HG03175 (cell line): ENCODE data around the gene ZBTB7C.

Experiments used
- ATAC-seq: cut with Tn5 transposase; IDR thresholded peaks from one replicate; pipeline ENCODE4 v1.9.1; 2021; ENCODE audit warnings: mild to moderate bottlenecking, moderate library complexity; ENCODE audit not compliant: unreplicated experiment

The ZBTB7C gene

DNA sequence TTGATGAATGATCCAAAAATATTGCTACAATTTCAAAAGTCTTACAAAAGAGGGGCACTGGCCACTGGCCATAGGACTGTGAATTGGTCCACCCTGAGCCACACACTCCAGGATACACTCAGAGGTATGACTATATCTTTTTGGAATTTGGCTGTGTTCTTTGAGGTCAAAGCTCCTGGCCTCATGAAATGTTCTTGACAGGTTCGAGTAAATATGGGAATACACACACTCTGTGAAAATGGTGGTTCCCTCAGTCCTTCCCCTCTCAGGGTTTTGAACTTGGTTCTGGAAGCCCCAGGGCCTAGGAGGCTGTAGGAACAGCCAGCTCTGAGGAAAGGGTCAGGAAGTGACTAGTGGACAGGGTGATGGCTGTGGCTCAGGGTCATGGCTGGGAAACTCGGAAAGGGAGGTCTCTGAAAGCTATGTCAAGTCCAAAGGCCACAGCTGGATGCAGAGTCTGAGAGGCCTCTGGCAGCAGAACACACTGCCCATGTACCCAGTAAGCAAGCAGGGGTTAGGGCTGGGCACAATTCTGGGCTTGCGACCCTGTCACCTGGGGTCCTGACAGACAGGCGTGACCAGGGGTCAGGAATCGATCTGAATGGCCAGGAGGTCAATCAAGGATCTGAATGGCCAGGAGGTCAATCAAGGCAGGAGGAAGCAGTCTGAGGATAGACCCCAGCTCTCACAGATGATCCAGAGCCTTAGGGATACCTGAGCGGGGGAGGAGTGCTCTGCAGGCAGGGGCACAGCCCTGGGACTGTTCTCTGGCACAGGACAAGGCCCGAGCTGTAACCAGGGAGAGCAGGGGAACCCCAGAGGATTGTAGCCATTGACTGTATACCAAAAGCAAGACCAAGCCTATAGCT, 255.3 kb downstream of the ZBTB7C start:
- no peak for ATAC-seq

DNA sequence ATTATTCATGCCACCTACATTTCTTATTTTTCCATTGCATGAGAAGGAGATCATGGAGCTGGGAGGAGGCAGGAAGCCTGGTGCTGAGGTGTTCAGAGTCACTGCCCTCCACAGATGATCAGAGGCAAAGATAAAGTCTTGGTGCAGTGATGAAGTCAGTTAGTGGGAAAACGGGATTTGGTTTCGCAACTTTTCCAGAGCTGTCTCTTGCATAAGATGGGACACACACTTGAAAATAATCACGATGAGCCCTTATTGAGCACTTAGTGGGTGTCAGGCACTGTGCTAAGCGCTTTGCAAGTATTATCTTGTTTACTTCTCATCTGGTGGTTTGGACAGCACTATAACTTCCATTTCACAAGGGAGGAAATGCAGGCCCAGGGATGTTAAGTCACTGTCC, 256.6 kb downstream of the ZBTB7C start:
- ATAC-seq, result no peak

DNA sequence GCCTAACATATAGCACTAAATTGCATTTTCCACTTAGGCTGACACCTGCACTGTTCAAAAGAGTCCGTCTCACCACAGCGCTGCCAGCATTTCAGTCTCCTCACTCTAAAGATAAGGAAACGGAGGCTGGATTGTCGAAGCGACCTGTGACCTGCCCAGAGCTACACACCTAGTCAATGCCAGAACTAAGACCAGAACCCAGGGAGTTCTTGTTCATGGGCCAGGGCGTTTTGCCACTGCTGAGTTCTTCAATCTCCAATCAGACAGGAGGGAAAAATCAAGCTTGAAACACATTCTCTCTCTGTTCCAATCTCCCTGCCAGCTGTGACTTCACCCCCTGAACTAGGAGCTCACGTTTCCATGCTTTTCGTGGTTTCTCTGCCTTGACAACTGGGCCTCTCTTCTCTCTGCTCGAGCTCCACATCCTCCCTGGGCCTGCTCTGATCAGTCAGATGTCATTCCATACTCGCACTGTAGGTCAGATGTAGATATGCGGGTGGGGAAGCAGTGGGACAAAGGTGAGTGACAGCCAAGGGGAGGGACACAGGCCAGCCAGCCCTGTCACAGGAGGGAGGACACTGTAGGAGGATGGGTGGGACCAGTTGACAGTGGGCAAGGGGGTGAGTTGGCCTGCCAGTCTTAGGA, 257.6 kb downstream of the ZBTB7C start:
- ATAC-seq, result no peak

DNA sequence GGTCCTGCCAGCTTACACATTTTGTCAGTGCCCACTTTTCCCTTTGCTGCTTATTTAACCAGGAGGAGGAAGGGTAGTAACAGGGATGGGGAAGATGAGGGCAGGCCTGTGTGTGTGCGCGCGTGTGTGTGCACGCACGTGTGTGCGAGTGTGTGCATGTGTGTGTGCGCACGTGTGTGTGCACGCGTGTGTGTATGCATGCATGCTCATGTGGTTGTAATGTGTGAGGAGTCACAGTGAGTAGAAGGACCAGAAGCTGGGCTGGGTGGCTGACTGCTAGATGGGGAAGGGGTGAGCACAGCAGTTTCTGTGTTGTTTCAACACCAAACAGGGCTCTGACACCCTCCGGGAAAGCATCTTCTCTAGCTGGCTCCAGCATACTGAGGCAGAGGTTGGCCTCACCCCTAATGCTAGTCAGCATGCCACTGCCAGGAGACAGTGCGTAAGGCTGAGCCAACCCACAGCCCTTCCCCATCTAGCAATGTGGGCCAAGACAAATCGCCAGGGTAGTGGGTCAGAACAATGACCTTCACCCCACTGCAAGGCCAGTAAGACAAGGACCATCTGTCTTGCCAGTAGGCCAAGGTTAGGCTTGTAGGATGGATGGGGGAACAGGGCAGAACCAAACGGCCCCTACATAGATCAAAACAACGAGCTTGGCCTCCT, 260.0 kb downstream of the ZBTB7C start:
- ATAC-seq, result no peak

DNA sequence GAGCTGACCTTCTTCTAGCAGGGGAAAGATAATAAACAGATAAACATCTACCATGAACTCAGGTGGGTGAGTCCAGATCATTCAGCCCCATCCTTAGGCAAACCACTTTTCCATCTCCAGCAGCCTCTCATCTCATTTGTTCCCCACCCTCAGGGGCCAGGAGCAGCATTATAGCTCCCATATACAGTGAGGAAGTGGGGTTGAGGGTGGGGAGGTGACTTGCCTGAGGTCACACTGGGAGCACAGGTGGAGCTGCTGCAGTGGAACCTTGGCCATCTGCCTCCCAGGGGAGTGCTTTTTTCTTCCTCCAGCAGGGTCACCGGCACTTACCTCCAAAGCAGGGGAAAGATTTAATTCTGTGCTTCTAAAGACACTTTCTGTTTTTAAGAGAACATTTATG, 266.2 kb downstream of the ZBTB7C start:
- no peak for ATAC-seq

DNA sequence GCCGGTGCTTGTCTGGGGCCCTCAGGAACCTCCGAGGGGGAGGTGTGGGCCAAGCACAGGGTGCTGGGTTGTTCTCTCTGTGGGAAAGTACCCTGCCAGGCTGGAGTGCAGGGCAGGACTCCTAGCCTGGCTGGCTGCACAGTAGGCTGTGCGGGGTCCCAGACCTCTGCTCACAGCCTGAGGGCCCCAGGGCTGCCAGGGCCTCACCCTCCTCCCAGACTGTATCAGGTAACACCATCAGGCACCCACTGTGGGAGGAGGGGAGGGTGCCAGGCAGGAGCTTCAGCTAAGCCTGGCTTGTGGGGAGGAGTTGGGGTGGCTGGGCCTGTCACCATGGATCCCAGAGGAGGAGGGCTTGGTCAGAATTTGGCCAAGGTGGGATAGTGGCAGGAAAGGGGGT, 266.8 kb downstream of the ZBTB7C start:
- no peak for ATAC-seq

DNA sequence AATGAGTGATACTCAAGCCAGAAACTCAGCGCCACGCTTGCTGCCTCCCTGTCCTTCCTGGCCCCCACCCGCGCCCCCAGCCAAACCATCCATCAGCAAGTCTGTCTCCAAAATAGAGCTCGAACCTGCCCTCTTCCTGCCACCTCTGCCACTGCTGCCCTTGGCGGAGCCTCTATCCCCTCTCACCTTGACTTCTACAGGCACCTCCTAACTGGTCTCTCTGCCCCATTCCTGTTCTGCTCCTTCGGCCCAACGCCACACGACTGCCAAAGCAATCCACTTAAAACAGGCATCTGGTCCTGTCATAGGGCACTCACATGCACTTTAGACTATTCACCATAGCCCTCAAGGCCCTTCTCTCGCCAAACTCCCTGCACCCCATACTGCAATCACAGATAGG, 268.5 kb downstream of the ZBTB7C start:
- ATAC-seq, result no peak

DNA sequence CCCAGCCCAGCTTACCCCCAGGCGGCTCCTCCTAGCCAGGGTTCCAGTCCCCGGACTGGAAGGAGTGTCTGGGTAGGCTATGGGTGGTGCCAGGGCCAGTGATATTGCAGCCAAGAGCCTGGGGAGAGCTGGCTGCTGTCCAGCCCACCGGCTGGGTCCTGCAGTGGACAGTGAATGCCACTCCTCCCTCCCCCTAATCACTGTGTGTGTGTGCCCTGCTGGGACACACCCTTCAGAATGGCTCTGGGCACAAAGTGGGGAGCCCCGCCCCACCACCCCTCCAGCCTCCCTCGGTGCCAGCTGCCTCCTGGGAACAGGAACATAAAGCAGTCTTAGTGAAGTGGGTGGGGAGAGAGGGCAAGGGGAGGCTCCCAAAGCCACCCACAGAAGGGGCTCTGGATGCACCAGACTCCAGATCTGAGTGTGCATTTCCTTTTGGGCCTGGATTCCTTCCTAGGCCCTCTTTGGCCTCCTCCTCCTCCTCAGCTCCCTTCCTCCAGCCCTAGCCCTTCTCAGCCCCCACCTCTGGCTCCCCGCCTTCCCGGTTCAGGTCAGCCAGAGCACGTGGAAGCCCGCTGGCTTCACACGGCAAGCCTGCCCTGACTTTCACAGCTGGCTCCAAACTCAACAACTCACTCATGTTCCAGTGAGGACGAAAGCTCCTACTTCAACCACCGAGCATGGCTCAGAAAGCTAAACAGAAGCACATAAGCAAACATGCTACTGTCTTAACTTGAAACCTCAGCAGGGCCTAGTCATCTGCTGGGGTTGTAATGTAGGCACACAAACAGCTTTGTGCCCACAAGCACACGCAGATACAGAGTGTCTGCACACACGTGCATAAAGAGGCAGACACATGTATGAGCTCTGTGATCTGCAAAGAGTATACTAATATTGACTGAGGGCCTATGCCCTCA, 269.5 kb downstream of the ZBTB7C start:
- ATAC-seq, result no peak

DNA sequence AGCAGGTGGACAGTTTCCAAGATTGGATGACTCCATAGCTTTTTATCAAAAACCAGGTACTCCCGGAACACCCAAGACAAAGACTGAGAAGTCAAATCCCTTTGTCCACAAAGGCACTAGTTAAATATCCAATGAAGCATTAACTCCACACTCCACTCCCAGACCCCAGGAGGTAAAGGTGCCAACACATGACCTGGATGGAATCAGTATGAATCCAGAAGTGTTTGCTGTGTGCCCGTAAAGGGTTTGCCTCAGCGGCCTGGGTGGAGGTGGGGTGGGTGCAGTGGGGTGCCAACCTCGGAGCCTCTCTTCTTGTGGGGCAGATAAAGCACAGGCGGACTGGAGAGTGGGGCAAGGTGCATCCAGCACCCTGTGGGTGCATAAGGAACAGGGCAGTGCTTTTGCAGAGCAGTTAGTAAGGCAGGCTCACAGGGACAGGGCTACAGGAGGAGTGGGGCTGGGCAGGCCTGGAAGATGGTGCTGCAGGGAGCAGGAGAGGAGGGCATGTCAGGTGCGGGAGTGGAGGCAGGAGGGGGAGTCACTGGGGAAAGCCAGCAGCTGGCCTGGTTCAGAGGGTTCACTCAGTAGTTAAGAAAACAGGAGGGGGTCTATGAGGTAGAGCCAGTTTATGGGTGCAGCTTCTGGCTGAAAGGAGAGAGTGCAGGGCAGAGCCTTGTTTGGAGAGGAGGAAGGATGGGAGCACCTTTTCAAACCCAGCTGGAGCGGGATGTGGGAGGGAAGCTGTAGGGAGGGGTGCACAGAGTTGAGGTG, 270.3 kb downstream of the ZBTB7C start:
- no peak for ATAC-seq

DNA sequence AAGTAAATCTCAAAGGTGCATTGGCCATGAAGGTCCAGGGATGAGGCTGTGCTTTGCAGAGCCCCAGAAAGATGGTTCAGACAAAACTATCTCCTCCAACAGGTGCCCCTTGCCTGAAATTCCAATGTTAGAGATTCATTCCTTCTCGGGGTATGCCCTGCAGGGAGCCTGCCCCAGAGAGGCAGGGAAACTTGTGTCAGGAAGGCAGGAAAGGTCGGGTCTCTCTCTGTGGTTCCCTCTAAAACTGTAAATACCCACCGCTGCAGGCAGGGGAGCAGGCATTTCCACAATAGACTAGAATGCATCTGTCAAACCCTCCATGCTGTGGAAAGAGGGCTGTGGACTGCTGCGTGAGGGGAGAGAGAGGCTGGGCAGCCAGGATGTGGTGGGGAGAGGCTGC, 271.0 kb downstream of the ZBTB7C start:
- ATAC-seq, result no peak

DNA sequence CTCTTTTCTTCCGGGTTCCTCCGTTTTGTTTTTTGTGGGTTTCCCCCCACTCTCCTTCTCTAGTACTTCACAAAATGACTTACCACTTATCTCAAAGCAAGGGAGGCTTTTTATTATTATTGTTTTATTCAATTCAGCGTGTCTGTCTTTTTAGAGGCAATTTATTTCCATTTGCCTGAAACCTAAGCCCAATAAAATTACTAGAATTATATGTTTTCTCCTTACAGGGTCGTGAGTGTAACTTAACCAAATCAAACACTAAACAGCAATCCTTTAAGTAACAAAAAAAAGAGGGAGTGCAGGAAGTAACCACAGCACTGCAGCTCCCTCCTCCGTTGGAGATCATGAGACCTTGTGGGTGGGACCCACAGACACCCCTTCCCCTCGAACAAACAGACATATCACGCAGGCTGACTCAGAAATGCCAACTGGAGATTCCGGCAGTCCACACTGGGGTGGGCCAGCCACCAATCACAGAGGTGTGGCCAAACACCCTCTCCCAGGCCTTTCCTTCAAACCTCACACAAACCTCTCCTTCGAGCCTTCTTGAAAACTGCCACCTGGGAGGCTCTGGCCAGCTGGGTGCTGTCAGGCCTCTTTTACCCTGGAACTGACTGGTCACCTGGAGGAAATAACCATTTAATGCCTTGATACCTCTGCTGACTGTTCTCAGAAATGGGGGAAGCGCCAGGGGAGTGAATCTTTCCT, 271.7 kb downstream of the ZBTB7C start:
- ATAC-seq, result no peak

DNA sequence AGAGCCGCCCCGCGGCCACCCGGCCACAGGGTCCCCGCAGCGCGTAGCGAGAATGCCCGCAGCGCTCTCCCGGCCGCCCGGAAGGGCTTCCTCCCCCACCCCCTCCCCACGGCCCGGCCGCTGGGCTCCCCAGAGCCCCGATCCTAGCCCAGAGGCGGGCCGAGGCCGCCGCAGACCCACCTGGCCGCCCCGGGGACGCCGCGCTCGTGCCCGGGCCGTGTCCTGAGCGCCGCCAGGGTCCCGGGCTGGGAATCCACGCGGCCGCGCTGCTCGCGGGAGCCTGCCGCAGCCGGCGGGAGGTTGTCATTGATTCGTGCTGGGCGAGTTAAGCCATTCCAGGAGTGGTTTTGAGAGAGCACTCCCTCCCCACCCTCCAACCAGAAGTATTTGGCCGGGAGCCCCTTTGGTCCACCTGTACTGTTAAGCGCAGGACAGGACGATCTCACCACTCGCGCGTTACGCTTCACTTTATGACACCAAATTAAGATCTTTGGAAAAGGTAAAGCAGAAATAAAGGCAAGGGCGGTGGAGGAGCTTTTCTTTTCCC, 272.3 kb downstream of the ZBTB7C start:
- no peak for ATAC-seq

DNA sequence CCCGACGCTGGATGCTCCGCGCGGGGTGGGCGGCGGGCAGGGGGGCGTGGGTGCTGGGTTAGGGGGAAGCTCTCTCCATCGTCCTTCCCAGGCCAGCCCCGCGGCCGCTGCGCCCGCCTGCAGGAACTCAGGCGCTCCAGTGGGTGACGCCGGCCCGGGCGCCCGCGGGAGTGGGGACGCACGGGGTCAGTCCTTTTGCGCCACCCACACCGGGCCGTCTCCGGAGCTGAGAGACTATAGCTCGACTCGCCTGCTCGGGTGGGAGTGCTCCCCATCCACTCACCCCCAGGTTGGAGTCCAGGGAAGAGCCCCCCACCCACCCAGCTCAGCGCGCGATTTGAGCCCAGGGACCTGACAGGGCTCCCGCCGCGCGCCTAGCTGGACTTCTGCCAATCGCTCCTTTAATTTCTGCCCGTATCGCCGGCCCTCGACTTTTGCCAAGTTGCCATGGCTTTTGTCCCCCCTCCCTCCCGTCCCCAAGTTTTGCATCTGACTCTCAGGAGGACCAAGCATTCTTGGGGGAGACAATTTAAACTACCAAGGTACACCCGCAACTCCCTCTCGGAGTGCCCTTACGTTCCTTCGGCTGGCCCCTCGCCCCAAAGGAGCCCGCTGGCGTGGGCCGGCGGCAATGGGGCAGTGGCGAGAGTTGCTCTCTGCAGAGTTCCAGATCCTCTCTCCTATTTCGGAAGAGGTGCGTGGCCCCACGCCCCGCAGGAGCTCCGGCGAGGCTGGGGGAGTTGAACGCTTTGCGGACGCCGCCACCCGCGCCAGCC, 272.9 kb downstream of the ZBTB7C start:
- ATAC-seq, result no peak

DNA sequence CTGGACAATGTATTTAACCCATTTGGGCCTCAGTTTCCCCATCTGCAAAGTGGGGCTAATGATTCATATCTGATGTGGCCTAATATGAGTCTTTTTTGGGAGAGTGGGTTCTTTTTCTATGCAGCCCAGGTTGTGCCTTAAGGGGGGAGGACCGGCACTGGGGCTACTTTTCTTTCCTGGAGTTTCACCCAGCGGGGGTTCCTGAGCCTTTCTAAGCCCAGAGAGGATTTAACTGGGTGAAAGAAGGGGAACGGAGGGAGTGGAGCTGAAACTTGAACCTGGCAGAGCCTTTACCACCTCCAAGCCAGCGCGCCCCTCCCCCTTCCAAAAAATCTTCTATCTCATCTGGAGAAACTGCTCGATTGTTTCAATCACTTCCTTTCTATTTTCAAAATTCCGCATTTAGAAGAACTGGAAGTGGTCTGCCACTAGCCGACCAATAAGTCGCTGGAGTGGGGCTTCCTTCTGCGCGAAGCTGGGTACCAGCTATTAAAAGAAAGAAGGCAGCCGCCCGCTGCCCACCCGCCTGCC, 273.7 kb downstream of the ZBTB7C start:
- ATAC-seq, result no peak

DNA sequence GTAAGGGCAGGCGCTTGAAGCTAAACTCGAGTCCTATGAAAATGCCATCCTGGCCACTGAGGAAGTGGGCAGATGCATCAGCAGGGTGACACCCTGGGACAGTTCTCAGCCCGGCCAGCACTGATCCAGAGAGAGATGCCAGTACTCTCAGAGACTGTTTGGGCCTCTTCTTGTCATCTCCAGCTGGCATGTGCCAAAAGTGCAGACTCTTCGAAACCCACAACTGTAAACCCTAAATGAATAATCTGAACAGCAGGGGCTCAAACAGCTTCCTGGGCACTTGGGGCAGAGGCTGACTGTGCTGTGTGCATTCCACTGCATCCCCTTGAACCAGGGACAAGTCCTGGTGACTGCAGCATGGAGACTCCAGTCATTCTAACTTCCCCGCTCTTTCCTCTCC, 274.6 kb downstream of the ZBTB7C start:
- no peak for ATAC-seq

DNA sequence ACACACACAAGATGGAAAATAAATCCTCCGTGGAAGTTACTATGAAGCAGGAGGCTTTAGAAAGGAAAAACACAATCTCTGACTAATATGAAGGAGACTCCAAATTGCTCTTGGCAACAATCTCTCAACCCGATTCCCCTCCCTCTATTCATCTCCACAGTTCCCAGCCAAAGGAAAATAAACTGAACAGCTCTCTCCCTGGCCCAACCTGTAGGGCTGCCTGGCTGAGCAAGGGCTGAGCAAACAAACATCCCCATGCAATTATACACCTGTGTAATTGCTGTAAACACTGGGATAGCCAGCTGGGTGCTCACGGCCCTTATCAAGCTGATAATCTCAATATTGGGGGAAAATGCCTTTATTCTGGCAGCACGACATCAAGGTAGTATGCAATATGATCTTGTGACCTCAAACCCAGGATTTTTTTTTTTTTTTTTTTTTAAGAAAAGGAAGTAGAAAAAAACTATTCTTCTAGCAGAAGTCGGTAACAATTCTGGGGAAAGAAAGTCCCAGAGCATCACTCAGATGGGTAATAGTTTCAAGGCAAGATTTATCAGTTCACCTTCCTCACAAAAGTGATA, 275.4 kb downstream of the ZBTB7C start:
- ATAC-seq, result no peak

DNA sequence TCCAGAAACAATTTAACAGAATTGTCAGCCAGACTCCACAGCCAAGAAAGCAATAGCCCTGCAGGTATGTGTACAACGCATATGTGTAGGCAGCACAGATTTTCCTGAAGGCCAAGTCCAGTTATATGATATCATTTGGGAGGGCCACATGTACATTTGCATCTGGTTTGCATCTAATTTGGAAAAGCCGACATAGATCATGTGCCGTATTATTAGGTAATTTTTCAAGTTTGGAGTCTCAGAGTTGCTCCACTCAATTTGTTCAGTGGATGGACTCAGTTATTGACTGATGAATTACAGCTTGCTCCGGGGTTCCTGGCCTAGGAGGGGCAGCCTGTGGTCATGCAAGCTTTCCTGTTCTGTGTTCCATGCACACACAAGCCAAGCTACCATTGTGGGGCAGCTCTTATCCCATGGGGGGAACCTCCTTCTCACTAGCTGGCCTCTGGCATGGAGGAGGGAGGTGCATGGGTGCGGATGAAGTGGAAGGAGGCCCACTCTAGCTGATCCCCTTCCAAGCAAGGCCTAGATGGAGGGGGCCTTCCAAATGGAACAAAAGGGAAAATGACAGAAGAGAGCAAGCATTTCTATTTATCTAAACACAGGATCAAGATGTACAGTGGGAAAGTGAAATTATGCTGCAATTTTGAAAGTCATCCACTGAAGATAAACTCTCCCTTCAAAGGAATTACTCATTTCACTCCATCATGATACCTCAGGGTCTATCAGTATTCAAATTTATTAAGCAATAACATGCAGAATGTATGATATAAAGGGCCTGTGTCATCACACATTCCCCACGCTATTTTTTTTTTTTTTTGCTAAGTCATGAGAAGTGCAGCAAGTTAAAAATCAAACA, 276.2 kb downstream of the ZBTB7C start:
- no peak for ATAC-seq
